ENCODE data around the gene SIX1.

Gene SIX1

DNA sequence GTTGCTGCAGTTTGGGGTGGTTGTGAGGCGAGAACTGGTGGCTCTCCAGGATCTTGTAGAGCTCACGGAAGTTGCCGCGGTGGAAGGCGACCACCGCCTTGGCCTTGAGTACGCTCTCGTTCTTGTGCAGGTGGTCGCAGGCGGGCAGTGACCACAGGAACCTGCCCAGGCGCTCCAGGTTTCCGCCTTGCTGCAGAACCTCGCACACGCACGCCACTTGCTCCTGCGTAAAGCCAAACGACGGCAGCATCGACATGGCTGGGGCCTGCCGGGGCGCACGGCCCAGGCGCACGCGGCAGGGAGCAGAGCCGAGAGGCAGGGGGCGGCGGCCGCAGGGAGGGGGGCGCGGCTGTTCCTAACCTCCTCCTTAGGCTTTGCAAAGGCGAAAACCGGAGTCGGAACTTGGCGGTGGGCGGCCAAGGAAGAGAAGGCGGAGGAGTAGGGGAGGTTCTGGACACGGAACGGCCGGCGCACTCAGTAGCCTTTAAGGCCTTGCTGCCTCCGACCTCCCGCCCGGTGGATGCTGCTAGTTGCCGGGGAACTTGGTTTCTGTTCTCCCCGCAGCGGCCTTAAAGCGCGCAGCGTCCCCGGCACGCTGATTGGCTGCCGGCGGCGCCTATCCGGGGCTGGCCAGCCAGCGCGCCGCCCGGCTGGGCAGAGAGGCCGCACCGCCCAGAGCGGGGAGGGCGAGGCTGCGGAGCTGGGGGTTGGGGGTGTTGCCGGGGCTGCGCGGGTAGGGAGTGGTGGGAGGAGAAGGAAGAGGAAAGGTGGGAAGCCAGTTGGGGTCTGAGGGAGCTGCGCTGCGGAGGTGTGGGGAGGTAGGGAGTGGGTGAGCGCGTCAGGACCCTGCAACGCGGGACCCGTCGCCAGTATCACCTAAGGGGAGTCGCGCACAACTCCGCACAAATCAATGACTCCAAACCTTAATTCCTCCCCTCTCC, at the start of gene SIX1:
SIX1 (minus strand) TSS at position 544 of the 941 bp plus-strand sequence; CDS start at position 256, 288 bp downstream.
- in situ Hi-C loops (cut with HindIII; ENCODE audit: low sequenced_read_pairs): loop anchor here (10.0 kb wide), 1 partner anchor 376 kb away; no protein-coding TSS in a partner anchor
- peak within 1 kb of the TSS; percentile 62 for H3K4me3 ChIP-seq (ENCODE audit: low read depth, low read length)
- DNase-seq (ENCODE audit: low read depth): peak; percentile 72
- TF ChIP-seq, protein P1, sequence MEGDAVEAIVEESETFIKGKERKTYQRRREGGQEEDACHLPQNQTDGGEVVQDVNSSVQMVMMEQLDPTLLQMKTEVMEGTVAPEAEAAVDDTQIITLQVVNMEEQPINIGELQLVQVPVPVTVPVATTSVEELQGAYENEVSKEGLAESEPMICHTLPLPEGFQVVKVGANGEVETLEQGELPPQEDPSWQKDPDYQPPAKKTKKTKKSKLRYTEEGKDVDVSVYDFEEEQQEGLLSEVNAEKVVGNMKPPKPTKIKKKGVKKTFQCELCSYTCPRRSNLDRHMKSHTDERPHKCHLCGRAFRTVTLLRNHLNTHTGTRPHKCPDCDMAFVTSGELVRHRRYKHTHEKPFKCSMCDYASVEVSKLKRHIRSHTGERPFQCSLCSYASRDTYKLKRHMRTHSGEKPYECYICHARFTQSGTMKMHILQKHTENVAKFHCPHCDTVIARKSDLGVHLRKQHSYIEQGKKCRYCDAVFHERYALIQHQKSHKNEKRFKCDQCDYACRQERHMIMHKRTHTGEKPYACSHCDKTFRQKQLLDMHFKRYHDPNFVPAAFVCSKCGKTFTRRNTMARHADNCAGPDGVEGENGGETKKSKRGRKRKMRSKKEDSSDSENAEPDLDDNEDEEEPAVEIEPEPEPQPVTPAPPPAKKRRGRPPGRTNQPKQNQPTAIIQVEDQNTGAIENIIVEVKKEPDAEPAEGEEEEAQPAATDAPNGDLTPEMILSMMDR (IDR thresholded peaks at IDR 0.05; ENCODE audit: low read depth, low read length, missing control alignments): no peak

DNA sequence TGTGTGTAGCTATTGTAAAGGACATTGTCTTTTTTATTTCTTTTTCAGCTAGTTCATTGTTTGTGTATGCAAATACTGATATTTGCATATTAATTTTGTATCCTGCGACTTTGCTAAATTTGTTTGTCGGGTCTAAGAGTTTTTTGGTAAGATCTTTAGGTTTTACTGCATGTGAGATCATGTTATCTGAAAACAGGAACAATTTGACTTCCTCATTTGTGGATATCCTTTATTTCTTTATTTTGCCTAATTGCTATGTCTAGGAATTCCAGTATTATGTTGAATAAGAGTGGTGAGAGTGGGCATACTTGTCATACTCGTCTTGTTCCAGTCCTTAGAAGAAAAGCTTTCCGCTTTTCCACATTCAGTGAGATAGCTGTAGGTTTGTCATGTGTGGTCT, 46.0 kb upstream of the SIX1 start:
- no peak for DNase-seq (ENCODE audit: low read depth)
- TF ChIP-seq, protein P1 (IDR thresholded peaks at IDR 0.05; ENCODE audit: low read depth, low read length, missing control alignments): no peak
- H3K4me3 ChIP-seq (ENCODE audit: low read depth, low read length): no peak overlapping the region
- in situ Hi-C loops (cut with HindIII; ENCODE audit: low sequenced_read_pairs): no loop called here

DNA sequence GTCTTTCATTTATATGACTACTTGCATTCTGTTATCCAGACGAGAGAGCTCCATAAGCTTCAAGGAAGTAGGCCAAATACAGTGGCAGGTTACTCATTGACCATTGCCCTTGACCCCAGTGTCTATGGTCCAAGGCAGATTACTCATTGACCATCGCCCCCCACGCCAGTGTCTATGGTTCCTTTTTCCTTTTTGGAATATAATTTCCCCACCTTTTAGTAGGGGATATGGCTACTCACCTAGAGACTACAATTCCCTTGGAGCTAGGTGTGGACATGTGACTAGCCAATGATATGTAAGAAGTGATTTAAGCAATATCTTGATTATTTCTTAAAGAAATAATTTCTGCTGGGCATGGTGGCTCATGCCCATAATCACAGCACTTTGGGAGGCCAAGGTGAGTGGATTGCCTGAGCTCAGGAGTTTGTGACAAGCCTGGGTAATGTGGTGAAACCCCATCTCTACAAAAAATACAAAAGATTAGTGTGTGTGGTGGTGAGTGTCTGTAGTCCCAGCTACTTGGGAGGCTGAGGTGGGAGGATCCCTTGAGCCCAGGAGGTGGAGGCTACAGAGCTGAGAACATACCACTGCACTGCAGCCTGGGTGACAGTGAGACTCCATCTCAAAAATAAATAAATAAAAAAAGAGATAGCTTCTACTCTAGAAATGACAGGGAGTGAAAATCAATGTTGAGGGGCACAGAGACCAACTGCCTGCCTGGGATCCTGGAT, 42.3 kb upstream of the SIX1 start:
- in situ Hi-C loops (cut with HindIII; ENCODE audit: low sequenced_read_pairs): no loop called here
- no peak overlapping the region for H3K4me3 ChIP-seq (ENCODE audit: low read depth, low read length)
- no peak for DNase-seq (ENCODE audit: low read depth)
- TF ChIP-seq, protein P1 (IDR thresholded peaks at IDR 0.05; ENCODE audit: low read depth, low read length, missing control alignments): no peak

DNA sequence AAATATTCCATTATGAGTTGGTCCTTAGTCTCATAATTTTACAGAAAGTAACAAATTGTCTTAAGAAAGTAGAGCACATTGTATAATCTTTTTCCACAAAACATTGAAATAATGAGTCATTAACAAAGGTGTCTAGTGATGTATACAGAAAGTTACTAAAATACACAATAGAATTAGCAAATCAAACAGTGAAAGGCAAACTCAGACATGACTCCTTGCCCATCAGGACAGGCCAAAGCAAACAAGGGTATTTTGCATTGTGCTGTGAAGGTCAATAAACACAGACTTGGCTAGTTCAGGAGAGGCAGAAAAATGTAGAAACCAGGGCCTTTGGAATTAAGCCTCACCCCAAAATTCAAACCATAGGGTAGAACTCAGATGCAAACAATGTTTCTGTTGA, 37.6 kb upstream of the SIX1 start:
- TF ChIP-seq, protein P1 (IDR thresholded peaks at IDR 0.05; ENCODE audit: low read depth, low read length, missing control alignments): no peak
- in situ Hi-C loops (cut with HindIII; ENCODE audit: low sequenced_read_pairs): no loop called here
- DNase-seq (ENCODE audit: low read depth): no peak
- no peak overlapping the region for H3K4me3 ChIP-seq (ENCODE audit: low read depth, low read length)

DNA sequence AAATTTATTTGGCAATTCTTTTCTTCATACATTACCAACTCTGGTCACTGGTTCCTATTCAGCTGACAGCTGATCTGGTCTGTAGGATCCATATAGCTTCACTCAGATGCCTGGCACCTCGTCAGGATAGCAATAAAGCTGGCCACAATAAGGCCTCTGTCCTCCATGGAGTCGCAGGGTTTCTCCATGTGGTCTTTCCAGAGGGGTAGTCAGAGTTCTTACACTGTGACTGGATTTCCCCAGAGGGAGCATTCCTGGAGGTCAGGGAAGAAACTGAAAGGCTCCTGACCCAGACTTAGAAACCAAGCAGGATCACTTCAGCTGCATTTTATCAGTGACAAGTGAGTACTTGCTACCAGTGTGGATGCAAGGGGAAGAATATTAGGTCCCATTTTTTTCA, 34.9 kb upstream of the SIX1 start:
- H3K4me3 ChIP-seq (ENCODE audit: low read depth, low read length): no peak overlapping the region
- in situ Hi-C loops (cut with HindIII; ENCODE audit: low sequenced_read_pairs): no loop called here
- no peak for DNase-seq (ENCODE audit: low read depth)
- TF ChIP-seq, protein P1 (IDR thresholded peaks at IDR 0.05; ENCODE audit: low read depth, low read length, missing control alignments): no peak

DNA sequence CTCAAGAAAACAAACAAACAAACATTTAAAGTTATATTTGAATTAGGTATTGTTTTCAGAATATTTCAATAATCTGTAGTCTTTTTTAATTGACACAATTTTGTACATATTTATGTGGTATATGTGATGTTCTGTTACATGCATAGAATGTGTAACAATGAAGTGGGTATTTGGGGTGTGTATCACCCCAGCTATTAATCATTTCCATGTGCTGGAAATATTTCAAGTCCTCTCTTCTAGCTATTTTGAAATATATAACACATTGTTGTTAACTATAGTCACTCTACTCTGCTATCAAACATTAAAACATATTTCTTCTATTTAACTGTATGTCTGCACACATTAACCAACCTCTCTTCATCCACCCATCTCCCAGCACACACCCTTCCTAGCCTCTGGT, 32.0 kb upstream of the SIX1 start:
- TF ChIP-seq, protein P1 (IDR thresholded peaks at IDR 0.05; ENCODE audit: low read depth, low read length, missing control alignments): no peak
- no peak for DNase-seq (ENCODE audit: low read depth)
- H3K4me3 ChIP-seq (ENCODE audit: low read depth, low read length): no peak overlapping the region
- in situ Hi-C loops (cut with HindIII; ENCODE audit: low sequenced_read_pairs): no loop called here
